Endothelial cell of umbilical vein (primary cell): ENCODE data around the gene DAPK3. TPM values are rescaled to one million over a fixed set of nuclear protein-coding genes. Genes with fewer than 3 reads are reported as not detected.

Source experiments
- BruUV-seq: library from RNA; stranded (reverse); fragments of 400-500 nt; replicated peaks from 2 replicates; lab custom pipeline; 2021; lab: Mats Ljungman, UMichigan
- CTCF ChIA-PET: fragments of 300-600, 350-600 bp; sonication (Branson Sonifier 250); formaldehyde crosslinking; loops from one replicate; lab custom pipeline; 2021; ENCODE audit warnings: antibody characterized with exemption, inconsistent platforms; lab: Charles Lee
- POLR2A ChIA-PET: fragments of 300-600, 350-600 bp; sonication (Branson Sonifier 250); formaldehyde crosslinking; loops from one replicate; lab custom pipeline; 2021; ENCODE audit warnings: antibody characterized with exemption, inconsistent platforms; lab: Charles Lee
- DNase-seq: peaks from one replicate; pipeline ENCODE4 v3.0.0-alpha.2; 2011; ENCODE audit warnings: low read depth, low spot score
- FAIRE-seq: peaks from 2 replicates; lab custom pipeline; 2011; peaks lifted over from hg19 to GRCh38; lab: Jason Lieb, UNC
- H2AFZ ChIP-seq: 2 replicates; pipeline ENCODE4 v1.6.0; 2012; ENCODE audit warnings: low read depth, low read length, control low read depth, inconsistent platforms
- H3K27ac ChIP-seq: 2 replicates; pipeline ENCODE4 v1.5.1; 2011; ENCODE audit warnings: low read depth, mild to moderate bottlenecking, control low read depth, low read length, moderate library complexity; ENCODE audit not compliant: insufficient read depth
- H3K27me3 ChIP-seq, 2 experiments: 2 replicates each; pipeline versions ENCODE4 v1.6.0 to v1.6.1; 2011; ENCODE audit warnings: low read length in 2 of 2, mixed read lengths in 1 of 2; ENCODE audit not compliant: control insufficient read depth in 2 of 2, insufficient read depth in 2 of 2
- H3K36me3 ChIP-seq, 2 experiments: 2 replicates in 1 of 2; 3 replicates in 1 of 2; pipeline ENCODE4 v1.5.1; 2011; ENCODE audit warnings: low read length in 2 of 2, mild to moderate bottlenecking in 1 of 2, moderate library complexity in 1 of 2; ENCODE audit not compliant: control insufficient read depth in 2 of 2, insufficient read depth in 2 of 2; ENCODE audit errors: extremely low read depth in 1 of 2
- H3K4me1 ChIP-seq: 3 replicates; pipeline ENCODE4 v1.5.1; 2011; ENCODE audit warnings: mild to moderate bottlenecking, low read length; ENCODE audit not compliant: control insufficient read depth, insufficient read depth; ENCODE audit errors: extremely low read depth
- H3K4me2 ChIP-seq: 2 replicates; pipeline ENCODE4 v1.6.1; 2011; ENCODE audit warnings: low read length, control low read depth, mixed read lengths; ENCODE audit not compliant: insufficient read depth
- H3K4me3 ChIP-seq, 3 experiments: fragments of 200-600 bp in 1 of 3; sonication (generic), shearing (Covaris generic) in 1 of 3; replicated peaks in 1 of 3; 2 replicates each; pipeline ENCODE4 v1.5.1; 2011 to 2016; ENCODE audit warnings: control low read depth in 3 of 3, low read length in 3 of 3, mild to moderate bottlenecking in 2 of 3, inconsistent platforms in 1 of 3, low read depth in 1 of 3, moderate library complexity in 1 of 3; ENCODE audit not compliant: insufficient read depth in 1 of 3
- H3K79me2 ChIP-seq: 2 replicates; pipeline ENCODE4 v1.6.0; 2012; ENCODE audit warnings: low read length, inconsistent platforms; ENCODE audit not compliant: control insufficient read depth, insufficient read depth
- H3K9ac ChIP-seq: replicated peaks from 2 replicates; pipeline ENCODE3; 2011; ENCODE audit warnings: low read length, control low read depth; ENCODE audit not compliant: insufficient read depth; ENCODE audit errors: extremely low read depth
- H3K9me1 ChIP-seq: replicated peaks from 3 replicates; pipeline ENCODE4 v1.6.0; 2011; ENCODE audit warnings: mild to moderate bottlenecking, low read length; ENCODE audit not compliant: control insufficient read depth, insufficient read depth; ENCODE audit errors: extremely low read depth
- H3K9me3 ChIP-seq: replicated peaks from 2 replicates; pipeline ENCODE4 v1.5.1; 2012; ENCODE audit warnings: low read length, inconsistent platforms; ENCODE audit not compliant: control insufficient read depth, insufficient read depth
- H4K20me1 ChIP-seq: replicated peaks from 2 replicates; pipeline ENCODE3; 2011; ENCODE audit warnings: mild to moderate bottlenecking, low read length; ENCODE audit not compliant: control insufficient read depth, insufficient read depth; ENCODE audit errors: extremely low read depth
- EZH2 ChIP-seq: IDR thresholded peaks from 2 replicates; pipeline ENCODE4 v1.6.1; 2012; ENCODE audit warnings: borderline replicate concordance, low read depth, mild to moderate bottlenecking, moderate library complexity, low read length, inconsistent platforms; ENCODE audit not compliant: severe bottlenecking
- FOS ChIP-seq: IDR thresholded peaks from 2 replicates; pipeline ENCODE4 v1.6.1; 2011; ENCODE audit warnings: mild to moderate bottlenecking, low read length, moderate library complexity, borderline replicate concordance; ENCODE audit not compliant: insufficient read depth
- GATA2 ChIP-seq: IDR thresholded peaks from 2 replicates; pipeline ENCODE4 v1.7.0; 2011; ENCODE audit warnings: low read depth, mild to moderate bottlenecking, moderate library complexity, mixed read lengths, low read length; ENCODE audit not compliant: insufficient read length, insufficient read depth
- JUN ChIP-seq: IDR thresholded peaks from 2 replicates; pipeline ENCODE4 v1.6.1; 2011; ENCODE audit warnings: borderline replicate concordance, low read depth; ENCODE audit not compliant: insufficient read length, insufficient read depth
- MYC ChIP-seq: IDR thresholded peaks from one replicate; pipeline ENCODE4 v1.6.1; 2011; ENCODE audit warnings: mild to moderate bottlenecking, low read depth, low read length
- POLR2A ChIP-seq: IDR thresholded peaks from 2 replicates; pipeline ENCODE4 v1.6.1; 2012; ENCODE audit warnings: low read depth, mild to moderate bottlenecking, control low read depth, low read length
- POLR2AphosphoS5 ChIP-seq: IDR thresholded peaks from 2 replicates; pipeline ENCODE4 v1.6.1; 2012; ENCODE audit warnings: low read depth, mild to moderate bottlenecking, control low read depth, low read length, moderate library complexity; ENCODE audit not compliant: insufficient read depth
- dilution Hi-C: fragments of 300-500 bp; cut with MboI; formaldehyde crosslinking; loops from one replicate; pipeline ENCODE4 v1.15.0; 2019; ENCODE audit warnings: low sequenced_read_pairs; ENCODE audit not compliant: extremely low pct_ligation_motif_present
- intact Hi-C: fragments of 100-400 bp; cut with micrococcal nuclease; formaldehyde crosslinking; loops from one replicate; pipeline ENCODE4 v1.10.0; 2022
- polyA plus RNA-seq, 4 experiments: library from polyadenylated mRNA; depleted of rRNA in 3 of 4; stranded (reverse) in 3 of 4; unstranded in 1 of 4; fragments of >200 nt; gene quantifications; 2 replicates each; pipeline versions ENCODE4 v1.2.1 to v1.2.3, GENCODE V29; 2011 to 2012; ENCODE audit warnings: missing spikeins in 1 of 4
- total RNA-seq: library from RNA; stranded (reverse); gene quantifications from 2 replicates; pipeline ENCODE4 v1.2.3, GENCODE V29; 2021
- TF ChIP-seq, protein P1 (sequence below), 2 donors: IDR thresholded peaks; 1 replicate in 1 of 2; 2 replicates in 1 of 2; pipeline ENCODE4 v1.5.1; 2011; ENCODE audit warnings: low read length in 2 of 2, mild to moderate bottlenecking in 2 of 2, moderate library complexity in 2 of 2, control low read depth in 1 of 2, inconsistent platforms in 1 of 2, low read depth in 1 of 2; ENCODE audit not compliant: insufficient read depth in 1 of 2; ENCODE audit errors: extremely low read depth in 1 of 2
- TF ChIP-seq, protein P2 (sequence below): IDR thresholded peaks from 2 replicates; pipeline ENCODE4 v1.6.1; 2011; ENCODE audit not compliant: insufficient read depth, insufficient read length

The DAPK3 gene
- total and polyA plus RNA-seq, 2 donors (not counting 3 experiments of a cell fraction or from before 2014, with no cell fraction given): 157 to 175 TPM

DNA sequence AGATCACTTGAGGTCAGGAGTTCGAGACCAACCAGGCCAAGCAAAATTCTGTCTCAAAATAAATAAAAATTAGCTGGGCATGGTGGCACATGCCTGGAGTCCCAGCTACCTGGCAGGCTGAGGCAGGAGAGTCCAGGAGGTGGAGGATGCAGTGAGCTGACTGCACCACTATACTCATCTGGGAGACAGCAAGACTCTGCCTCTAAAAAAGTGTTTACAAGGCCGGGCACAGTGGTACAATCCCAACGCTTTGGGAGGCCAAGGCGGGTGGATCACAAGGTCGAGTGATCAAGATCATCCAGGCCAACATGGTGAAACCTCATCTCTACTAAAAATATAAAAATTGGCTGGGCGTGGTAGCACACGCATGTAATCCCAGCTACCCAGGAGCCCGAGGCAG lies 4.2 kb upstream of the DAPK3 start:
- intact Hi-C loops (no loop called here), dilution Hi-C loops (no loop called here)
- Histone ChIP-seq H3K36me3 (peaks cover 28 to 47% of the 10 kb centered on the region in 2 experiments), H3K9me1 (no peaks in the 10 kb centered on the region), H3K4me1 (peaks cover under 1% of the 10 kb centered on the region), H3K9me3 (no peaks in the 10 kb centered on the region), H3K27me3 (no peaks in the 10 kb centered on the region), H2AFZ (no peak overlapping the region), H3K4me3 (no peak overlapping the region), H4K20me1 (no peaks in the 10 kb centered on the region), H3K79me2 (peaks cover 53% of the 10 kb centered on the region), H3K9ac (no peak overlapping the region), H3K4me2 (no peak overlapping the region), H3K27ac (no peak overlapping the region)
- POLR2A ChIA-PET: interaction anchor here (1.1 kb wide), 1 partner anchor 10 kb away, joined by 4 read pairs; the partner anchor contains the start of gene EEF2
- BruUV-seq: no TSS peak
- CTCF ChIA-PET: no interaction called here
- FAIRE-seq: no peak
- no peak for TF ChIP-seq POLR2A
- no peak for TF ChIP-seq EZH2
- no peak for TF ChIP-seq JUN
- no peak for TF ChIP-seq MYC
- TF ChIP-seq POLR2AphosphoS5: no peak
- TF ChIP-seq GATA2: no peak
- TF ChIP-seq, protein P1, sequence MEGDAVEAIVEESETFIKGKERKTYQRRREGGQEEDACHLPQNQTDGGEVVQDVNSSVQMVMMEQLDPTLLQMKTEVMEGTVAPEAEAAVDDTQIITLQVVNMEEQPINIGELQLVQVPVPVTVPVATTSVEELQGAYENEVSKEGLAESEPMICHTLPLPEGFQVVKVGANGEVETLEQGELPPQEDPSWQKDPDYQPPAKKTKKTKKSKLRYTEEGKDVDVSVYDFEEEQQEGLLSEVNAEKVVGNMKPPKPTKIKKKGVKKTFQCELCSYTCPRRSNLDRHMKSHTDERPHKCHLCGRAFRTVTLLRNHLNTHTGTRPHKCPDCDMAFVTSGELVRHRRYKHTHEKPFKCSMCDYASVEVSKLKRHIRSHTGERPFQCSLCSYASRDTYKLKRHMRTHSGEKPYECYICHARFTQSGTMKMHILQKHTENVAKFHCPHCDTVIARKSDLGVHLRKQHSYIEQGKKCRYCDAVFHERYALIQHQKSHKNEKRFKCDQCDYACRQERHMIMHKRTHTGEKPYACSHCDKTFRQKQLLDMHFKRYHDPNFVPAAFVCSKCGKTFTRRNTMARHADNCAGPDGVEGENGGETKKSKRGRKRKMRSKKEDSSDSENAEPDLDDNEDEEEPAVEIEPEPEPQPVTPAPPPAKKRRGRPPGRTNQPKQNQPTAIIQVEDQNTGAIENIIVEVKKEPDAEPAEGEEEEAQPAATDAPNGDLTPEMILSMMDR (IDR thresholded peaks at IDR 0.05; ENCODE audit: extremely low read depth in 1 of 2, insufficient read depth in 1 of 2, low read depth in 1 of 2, low read length in 2 of 2): no peak
- TF ChIP-seq FOS: no peak
- TF ChIP-seq, protein P2, sequence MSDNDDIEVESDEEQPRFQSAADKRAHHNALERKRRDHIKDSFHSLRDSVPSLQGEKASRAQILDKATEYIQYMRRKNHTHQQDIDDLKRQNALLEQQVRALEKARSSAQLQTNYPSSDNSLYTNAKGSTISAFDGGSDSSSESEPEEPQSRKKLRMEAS: no peak
- DNase-seq: no peak
